WTC11 (cell line): ENCODE results near the gene WSCD1.

Source experiments
- ATF2 ChIP-seq: sonication (generic); formaldehyde crosslinking; IDR thresholded peaks from 2 replicates; pipeline ENCODE4 v1.8.1; 2022; ENCODE audit warnings: low read depth, missing genetic modification reagents, borderline replicate concordance
- CREM ChIP-seq: sonication (generic); formaldehyde crosslinking; IDR thresholded peaks from 2 replicates; pipeline ENCODE4 v1.8.1; 2022; ENCODE audit warnings: mild to moderate bottlenecking, missing genetic modification reagents, moderate library complexity
- CTCF ChIP-seq: fragments of 200-600 bp; IDR thresholded peaks from 2 replicates; pipeline ENCODE4 v1.8.0; 2022; ENCODE audit warnings: antibody characterized with exemption
- IRF1 ChIP-seq: sonication (generic); formaldehyde crosslinking; IDR thresholded peaks from 2 replicates; pipeline ENCODE4 v1.8.0; 2023; ENCODE audit warnings: missing genetic modification reagents
- USF1 ChIP-seq: sonication (generic); formaldehyde crosslinking; IDR thresholded peaks from 2 replicates; pipeline ENCODE4 v1.8.0; 2022; ENCODE audit warnings: mild to moderate bottlenecking, missing genetic modification reagents
- USF2 ChIP-seq: sonication (generic); formaldehyde crosslinking; IDR thresholded peaks from 2 replicates; pipeline ENCODE4 v1.8.1; 2023; ENCODE audit warnings: mild to moderate bottlenecking, missing genetic modification reagents, moderate library complexity
- ZBTB43 ChIP-seq: sonication (generic); formaldehyde crosslinking; IDR thresholded peaks from 2 replicates; pipeline ENCODE4 v1.8.1; 2023; ENCODE audit warnings: mild to moderate bottlenecking, missing genetic modification reagents
- TF ChIP-seq, protein P1 (sequence below): sonication (generic); formaldehyde crosslinking; IDR thresholded peaks from 2 replicates; pipeline ENCODE4 v1.8.1; 2022; ENCODE audit warnings: missing genetic modification reagents, borderline replicate concordance
- TF ChIP-seq, protein P2 (sequence below): sonication (generic); formaldehyde crosslinking; IDR thresholded peaks from 2 replicates; pipeline ENCODE4 v1.8.1; 2023; ENCODE audit warnings: mild to moderate bottlenecking, missing genetic modification reagents, moderate library complexity

GRCh38 chr17:6040504-6040903, 29.7 kb upstream of the WSCD1 start:
- no peak for TF ChIP-seq CTCF
- TF ChIP-seq ZBTB43 (CRISPR knock-in tag) = no peak
- no peak for TF ChIP-seq USF1 (CRISPR knock-in tag)
- TF ChIP-seq CREM (CRISPR knock-in tag) = no peak
- TF ChIP-seq IRF1 (CRISPR knock-in tag) = no peak
- TF ChIP-seq, protein P1, sequence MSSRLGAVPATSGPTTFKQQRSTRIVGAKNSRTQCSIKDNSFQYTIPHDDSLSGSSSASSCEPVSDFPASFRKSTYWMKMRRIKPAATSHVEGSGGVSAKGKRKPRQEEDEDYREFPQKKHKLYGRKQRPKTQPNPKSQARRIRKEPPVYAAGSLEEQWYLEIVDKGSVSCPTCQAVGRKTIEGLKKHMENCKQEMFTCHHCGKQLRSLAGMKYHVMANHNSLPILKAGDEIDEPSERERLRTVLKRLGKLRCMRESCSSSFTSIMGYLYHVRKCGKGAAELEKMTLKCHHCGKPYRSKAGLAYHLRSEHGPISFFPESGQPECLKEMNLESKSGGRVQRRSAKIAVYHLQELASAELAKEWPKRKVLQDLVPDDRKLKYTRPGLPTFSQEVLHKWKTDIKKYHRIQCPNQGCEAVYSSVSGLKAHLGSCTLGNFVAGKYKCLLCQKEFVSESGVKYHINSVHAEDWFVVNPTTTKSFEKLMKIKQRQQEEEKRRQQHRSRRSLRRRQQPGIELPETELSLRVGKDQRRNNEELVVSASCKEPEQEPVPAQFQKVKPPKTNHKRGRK (CRISPR knock-in tag) = no peak
- no peak for TF ChIP-seq USF2 (CRISPR knock-in tag)
- no peak for TF ChIP-seq ATF2 (CRISPR knock-in tag)
- TF ChIP-seq, protein P2, sequence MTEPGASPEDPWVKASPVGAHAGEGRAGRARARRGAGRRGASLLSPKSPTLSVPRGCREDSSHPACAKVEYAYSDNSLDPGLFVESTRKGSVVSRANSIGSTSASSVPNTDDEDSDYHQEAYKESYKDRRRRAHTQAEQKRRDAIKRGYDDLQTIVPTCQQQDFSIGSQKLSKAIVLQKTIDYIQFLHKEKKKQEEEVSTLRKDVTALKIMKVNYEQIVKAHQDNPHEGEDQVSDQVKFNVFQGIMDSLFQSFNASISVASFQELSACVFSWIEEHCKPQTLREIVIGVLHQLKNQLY (CRISPR knock-in tag) = no peak
